GM15510 (cell line): Measurements from ENCODE around the gene SNTG2.

Experiments
- POLR2A ChIP-seq: IDR thresholded peaks from 3 replicates; pipeline ENCODE4 v1.6.1; 2011; ENCODE audit warnings: borderline replicate concordance; ENCODE audit not compliant: insufficient read length; ENCODE audit errors: extremely low read depth

Gene SNTG2

GRCh38 chr2:942775-943460 is 7.7 kb upstream of the SNTG2 start:
- TF ChIP-seq POLR2A: no peak

- TF ChIP-seq POLR2A: no peak
Observed at GRCh38 chr2:943461-943797, 7.2 kb upstream of the SNTG2 start.

DNA sequence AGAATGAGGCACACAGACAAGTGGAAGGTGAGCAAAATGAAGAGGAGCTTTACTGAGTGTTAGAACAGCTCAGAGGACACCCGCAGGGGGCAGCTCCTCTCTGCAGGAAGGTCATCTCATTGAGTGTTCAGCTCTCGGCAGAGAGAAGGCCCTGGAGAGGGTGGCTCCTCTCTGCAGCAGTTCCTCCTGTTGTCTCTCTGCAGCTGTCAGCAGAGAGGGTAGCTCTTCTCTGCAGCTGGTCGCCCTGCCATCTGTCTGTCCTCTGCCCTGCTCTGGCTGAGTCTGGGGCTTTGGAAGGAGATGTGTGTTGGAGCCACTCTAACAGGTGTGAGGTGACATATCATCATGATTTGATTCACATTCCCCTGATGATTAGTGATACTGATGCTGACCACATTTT is 6.8 kb upstream of the SNTG2 start:
- TF ChIP-seq POLR2A: no peak

DNA sequence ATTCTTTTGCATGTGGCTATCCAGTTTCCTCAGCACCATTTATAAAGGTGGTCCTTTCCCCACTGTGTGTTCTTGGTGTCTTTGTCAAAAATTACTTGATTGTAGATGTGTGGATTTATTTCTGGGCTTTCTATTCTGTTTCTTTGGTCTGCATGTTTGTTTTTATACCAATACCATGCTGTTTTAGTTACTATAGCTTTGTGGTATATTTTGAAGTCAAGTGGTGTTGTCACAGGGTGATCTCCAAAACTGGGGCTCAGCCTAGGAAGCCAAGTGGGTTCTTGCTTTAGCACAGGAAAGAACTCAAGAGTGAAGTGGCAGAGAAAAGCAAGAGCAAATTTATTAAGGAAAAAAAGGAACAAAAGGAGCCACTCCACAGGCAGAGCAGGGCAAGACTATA is 6.0 kb upstream of the SNTG2 start:
- TF ChIP-seq POLR2A: no peak

DNA sequence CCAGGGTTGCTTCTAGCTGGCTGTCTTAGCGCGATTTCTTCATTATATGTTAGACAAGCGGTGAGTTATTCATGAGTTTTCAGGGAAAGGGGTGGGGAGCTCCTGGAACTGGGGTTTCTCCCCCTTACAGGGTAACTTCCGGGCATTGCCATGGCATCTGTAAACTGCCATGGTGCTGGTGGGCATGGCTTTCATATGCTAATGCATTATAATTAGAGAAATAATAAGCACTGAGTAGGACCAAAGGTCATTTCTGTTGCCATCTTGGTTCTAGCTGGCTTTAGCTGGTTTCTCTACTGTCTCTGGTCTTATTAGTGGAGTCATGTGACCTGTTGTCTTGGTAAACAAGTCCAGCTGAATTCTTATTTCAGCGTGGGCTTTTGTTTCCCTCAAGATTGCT is 5.5 kb upstream of the SNTG2 start:
- no peak for TF ChIP-seq POLR2A

- TF ChIP-seq POLR2A: no peak
Observed at GRCh38 chr2:946073-946948, 4.3 kb upstream of the SNTG2 start.

DNA sequence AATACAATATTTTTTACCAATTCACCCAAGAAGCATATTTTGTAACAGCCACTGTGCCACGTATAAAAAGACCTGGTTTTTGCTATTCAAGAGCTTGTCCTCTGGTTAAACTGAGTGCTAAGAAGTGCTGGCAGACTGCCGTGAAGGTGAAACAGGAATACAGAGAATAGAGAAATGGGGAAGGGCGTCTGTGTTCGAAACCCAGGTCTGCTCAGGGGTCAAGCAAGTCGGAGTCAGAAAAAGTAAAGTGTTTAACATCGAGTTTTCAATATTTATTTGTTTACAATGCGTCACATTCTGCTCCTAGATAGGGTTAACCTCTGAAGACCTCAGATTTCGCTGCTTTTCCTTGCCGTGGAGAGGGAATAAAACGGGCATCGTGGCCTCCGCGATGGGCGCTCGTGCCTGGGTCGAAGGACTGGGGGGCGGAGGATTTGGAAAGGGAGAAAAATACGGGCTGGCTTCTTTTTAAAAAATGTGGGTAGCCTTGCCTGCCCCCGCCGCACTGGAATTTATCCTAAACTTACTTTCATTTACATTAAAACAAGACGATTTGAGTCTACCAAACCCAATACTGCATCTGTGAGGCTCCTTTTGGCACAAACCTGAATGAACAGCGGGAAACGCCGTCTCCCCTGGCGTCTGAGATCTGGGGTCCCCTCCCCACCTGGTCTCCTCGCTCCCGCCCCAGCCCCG is 1.1 kb upstream of the SNTG2 start:
- TF ChIP-seq POLR2A: no peak

DNA sequence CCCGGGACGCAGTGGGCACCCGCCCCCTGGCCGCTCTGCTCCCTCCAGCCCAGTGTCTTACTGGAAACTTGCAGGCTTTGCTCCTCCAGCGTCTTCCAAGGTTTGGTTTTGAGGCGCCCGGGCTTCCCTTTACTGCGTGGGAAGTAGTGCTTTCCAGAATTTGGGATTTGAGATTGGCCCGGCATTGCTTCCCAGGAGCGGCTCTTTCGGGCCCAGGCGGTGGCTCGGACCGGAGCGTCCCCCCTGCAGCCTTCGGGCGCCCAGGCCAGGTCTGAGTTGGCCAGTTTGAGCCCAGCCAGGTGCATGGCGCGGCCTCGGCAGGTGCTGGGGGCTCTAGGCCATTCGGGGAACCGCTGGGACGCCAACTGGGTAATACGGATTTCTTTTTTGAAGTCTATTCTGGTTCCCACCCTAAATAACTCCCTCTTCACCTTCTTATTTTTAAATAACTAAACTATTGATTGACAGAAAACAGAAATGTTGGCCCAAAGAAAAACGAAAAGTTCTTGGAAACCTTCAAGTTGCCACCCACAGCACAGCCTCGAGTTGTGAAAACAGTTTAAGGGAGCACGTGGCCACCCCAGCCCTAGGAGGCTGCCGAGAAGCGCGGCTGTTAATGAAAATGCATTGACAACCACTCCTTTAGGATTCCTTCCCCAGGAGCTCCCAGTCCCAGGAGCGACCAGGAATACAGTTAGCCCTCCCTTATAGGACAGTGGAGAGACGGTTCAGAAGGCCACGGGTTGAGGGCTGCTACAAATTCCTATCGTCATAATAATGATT is 766 bp downstream of the SNTG2 start:
- no peak for TF ChIP-seq POLR2A

DNA sequence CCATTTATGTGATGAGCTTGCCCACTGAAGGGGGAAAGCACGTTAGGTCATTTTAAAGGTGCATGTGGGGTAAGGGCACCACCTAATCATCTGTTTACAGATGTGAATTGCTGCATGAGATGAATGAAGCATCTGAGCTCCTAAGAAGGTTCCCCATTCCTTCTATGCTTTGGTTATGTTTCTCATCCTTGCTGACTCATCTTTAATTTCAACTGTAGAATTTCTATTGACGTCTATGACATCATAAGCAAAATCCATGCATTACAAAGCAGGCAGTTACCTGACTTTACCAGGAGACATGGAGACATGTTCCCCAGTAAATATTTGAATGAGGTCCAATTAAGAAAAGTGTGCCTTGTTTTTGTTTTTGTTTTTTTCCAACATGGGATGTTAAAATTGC is 2.8 kb downstream of the SNTG2 start:
- no peak for TF ChIP-seq POLR2A

DNA sequence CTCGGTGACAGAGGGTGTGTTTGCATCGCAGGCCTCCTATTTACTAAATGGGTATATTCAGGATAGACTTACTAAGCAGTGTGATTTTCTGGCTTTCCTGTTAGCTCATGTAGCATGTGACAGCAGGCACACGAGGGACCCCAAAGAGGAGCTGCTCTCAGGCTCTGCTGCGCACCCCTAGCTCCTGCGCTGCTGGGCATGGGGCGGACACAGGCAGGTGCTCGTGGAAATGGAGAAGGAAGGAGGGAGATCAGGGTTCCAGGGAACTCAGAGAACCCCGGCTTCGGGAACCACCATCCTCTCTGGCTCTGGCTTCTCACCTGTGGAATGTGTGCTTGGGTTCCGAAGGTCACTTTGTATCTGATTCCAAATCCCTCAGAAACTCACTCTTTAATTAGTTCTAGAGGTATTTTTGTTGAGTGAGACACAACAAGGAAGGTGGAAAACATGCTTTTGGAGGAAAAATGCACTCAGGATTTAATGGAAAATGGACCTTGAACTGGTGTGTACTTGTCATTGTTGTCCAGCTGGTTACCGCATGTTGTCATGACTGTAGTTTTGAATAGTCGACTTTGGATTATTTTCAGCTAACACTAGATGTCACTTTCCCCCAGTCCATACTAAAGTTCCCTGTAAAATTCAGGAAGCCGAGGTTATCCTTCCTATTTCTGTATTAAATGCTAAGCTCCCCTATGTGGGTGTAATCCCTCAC is 3.5 kb downstream of the SNTG2 start:
- no peak for TF ChIP-seq POLR2A

DNA sequence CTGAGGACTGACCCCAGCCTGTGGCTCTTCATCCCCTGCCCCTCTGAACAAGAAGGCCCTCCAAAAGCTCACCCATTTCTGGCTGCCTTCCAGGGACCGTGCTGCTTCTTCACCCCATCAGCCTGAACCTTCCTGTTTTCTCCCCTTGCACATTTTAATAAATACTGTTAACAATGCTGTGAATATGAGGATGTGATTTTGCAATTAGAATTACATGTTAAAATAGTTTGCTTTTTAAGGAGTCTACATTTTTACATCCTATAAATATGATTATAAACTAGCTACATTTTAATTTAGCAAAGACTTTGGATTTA is 4.0 kb downstream of the SNTG2 start:
- no peak for TF ChIP-seq POLR2A

DNA sequence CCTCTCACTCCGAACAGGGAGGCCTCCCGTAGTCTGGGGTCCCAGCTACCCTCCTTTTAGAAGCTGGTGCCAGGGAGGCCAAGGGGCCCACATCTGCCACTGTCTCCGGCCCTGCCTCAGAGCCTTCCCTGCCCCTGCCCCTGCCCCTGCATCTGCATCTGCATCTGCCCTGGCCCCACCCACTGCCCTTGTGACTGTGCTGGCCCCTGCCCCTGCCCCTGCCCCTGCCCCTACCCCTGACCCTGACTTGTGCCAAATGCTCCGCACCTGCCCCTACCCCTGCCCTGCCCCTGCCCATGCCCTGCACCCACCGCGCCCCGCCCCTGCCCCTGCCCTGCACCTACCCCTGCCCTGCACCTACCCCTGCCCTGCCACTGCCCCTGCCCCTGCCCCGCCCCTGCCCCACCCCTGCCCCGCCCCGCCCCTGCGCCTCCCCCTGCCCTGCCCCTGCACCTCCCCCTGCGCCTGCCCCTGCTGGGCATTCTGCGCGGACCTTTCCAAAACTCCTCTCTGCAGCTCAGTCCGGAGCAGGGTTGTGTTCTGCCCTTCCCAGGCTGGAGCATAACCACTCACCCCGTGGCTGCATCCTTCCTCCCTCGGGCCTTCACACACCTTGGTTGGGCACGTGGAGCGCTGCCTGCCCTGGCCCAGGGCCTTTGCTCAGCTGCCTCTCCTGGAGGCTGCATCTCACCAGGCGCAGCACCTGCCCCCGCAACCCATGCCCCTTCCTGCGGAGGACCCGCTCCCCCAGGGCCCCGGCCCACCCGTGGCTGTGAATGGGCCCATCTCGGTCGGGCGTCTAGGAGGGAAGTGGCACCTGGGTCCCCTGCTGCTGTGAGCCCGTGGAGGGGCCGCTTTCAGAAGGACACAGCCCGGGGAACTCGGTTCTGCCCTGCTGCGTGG is 5.4 kb downstream of the SNTG2 start:
- TF ChIP-seq POLR2A: no peak

DNA sequence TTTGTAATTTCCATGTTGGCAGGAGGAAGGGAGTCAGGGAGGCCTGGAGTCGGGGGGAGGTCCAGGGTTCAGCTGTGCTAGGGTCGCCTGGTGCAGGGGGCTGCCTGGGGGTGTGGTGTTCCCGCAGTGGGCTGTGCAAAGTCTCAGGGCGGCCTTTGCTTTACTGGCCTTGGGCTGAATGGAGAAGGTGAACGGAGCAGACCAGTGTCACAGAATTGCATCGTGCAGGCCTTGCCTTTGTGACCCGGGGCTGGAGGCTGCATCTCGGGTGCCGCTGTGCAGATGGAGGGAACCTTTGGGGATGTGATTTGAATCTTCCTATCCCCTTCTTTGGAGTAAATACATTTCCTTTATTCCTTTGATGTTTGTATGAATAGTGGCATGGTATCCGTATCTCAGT is 8.8 kb downstream of the SNTG2 start:
- no peak for TF ChIP-seq POLR2A
